OCI-LY1 (cell line): ENCODE data around the gene PRCP.
"Not testable (repeated sequence)": the region's sequence is repeated elsewhere in the genome, so short reads cannot be mapped to it uniquely, and the experiment has no call there.

Experiments used
- H2AFZ ChIP-seq: fragments of 200-600 bp; sonication (generic), shearing (Covaris generic); 2 replicates; pipeline ENCODE4 v1.6.0; 2014; ENCODE audit warnings: antibody characterized with exemption, mild to moderate bottlenecking, low read length
- H3F3A ChIP-seq: fragments of 200-600 bp; sonication (generic), shearing (Covaris generic); 2 replicates; pipeline ENCODE4 v1.6.0; 2014; ENCODE audit warnings: mild to moderate bottlenecking, antibody characterized with exemption, low read length, moderate library complexity; ENCODE audit not compliant: insufficient read depth
- H3K27ac ChIP-seq: fragments of 200-600 bp; sonication (generic); 2 replicates; pipeline ENCODE4 v1.5.1; 2014; ENCODE audit warnings: low read length, mixed run types, mild to moderate bottlenecking, low read depth; ENCODE audit not compliant: poor library complexity, severe bottlenecking
- H3K27me3 ChIP-seq: fragments of 200-600 bp; sonication (generic); 2 replicates; pipeline ENCODE4 v1.6.0; 2014; ENCODE audit warnings: antibody characterized with exemption, mild to moderate bottlenecking, low read length, moderate library complexity; ENCODE audit not compliant: insufficient read depth
- H3K36me3 ChIP-seq: fragments of 200-600 bp; sonication (generic); 2 replicates; pipeline ENCODE4 v1.6.1; 2014; ENCODE audit warnings: mild to moderate bottlenecking, antibody characterized with exemption, low read length, moderate library complexity, mixed read lengths; ENCODE audit not compliant: insufficient read depth
- H3K4me1 ChIP-seq: fragments of 200-600 bp; sonication (generic); 2 replicates; pipeline ENCODE4 v1.5.1; 2014; ENCODE audit warnings: mild to moderate bottlenecking, low read length, moderate library complexity; ENCODE audit not compliant: insufficient read depth, severe bottlenecking
- H3K4me2 ChIP-seq: fragments of 200-600 bp; sonication (generic), shearing (Covaris generic); 2 replicates; pipeline ENCODE4 v1.6.1; 2014; ENCODE audit warnings: low read length
- H3K4me3 ChIP-seq: fragments of 200-600 bp; sonication (generic); 2 replicates; pipeline ENCODE4 v1.5.1; 2014; ENCODE audit warnings: low read length, low read depth, mild to moderate bottlenecking, mixed read lengths; ENCODE audit not compliant: poor library complexity, severe bottlenecking
- H3K79me2 ChIP-seq: fragments of 200-600 bp; shearing (Covaris generic); 2 replicates; pipeline ENCODE4 v1.6.1; 2016; ENCODE audit warnings: mixed run types, low read length, mixed read lengths; ENCODE audit not compliant: insufficient read depth
- H3K9ac ChIP-seq: fragments of 200-600 bp; sonication (generic), shearing (Covaris generic); 2 replicates; pipeline ENCODE4 v1.6.1; 2014; ENCODE audit warnings: mild to moderate bottlenecking, low read length, mixed read lengths
- H3K9me2 ChIP-seq: fragments of 200-600 bp; sonication (generic), shearing (Covaris generic); 2 replicates; pipeline ENCODE4 v1.6.1; 2014; ENCODE audit warnings: low read depth, mild to moderate bottlenecking, low read length, mixed read lengths
- H3K9me3 ChIP-seq: fragments of 200-600 bp; shearing (Covaris generic); 2 replicates; pipeline ENCODE4 v1.6.1; 2014; ENCODE audit warnings: low read length, mixed read lengths
- H4K20me1 ChIP-seq: fragments of 200-600 bp; sonication (generic), shearing (Covaris generic); 2 replicates; pipeline ENCODE4 v1.6.0; 2016; ENCODE audit warnings: mild to moderate bottlenecking, low read length; ENCODE audit not compliant: insufficient read depth
- EZH2 ChIP-seq: fragments of 200-600 bp; sonication (generic), shearing (Covaris generic); IDR thresholded peaks from 2 replicates; pipeline ENCODE4 v1.8.0; 2017; ENCODE audit warnings: borderline replicate concordance, mixed run types, mild to moderate bottlenecking, antibody characterized with exemption, low read length, moderate library complexity, mixed read lengths
- TF ChIP-seq, protein P1 (sequence below): fragments of 200-600 bp; sonication (generic), shearing (Covaris generic); IDR thresholded peaks from 2 replicates; pipeline ENCODE4 v1.5.1; 2017; ENCODE audit warnings: mild to moderate bottlenecking, antibody characterized with exemption, low read length, moderate library complexity, mixed read lengths

The PRCP gene

DNA sequence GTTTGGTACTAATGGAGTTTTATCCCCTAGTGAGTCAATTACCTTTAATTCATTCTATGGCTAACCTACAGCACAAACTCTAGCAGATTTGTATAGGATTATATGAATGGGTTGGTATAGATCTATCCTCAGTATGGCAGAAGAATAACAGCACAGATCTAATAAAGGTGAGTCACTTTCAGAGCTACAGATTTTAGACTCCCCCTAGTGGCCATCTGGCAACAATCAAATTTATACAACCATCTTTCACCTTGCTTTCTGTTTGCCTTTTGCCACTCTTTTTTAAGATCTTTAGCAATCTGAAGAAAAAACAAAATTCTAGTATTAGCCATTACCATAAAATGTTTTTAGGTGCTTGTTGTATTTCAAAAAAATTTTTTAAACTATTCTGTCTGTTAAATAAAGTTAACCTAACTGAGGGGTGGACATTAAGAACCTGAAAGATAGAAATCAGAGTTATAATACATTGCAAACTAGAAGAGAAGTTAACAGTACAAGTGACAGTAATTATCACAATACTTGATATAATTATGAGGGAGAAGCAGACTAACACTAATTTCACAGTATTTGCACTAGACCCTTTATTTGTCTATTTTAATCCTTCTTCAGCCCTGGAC lies 27.1 kb upstream of the PRCP start:
- Histone ChIP-seq H3F3A (no peaks in the 10 kb centered on the region), H3K9me2 (no peaks in the 10 kb centered on the region), H2AFZ (no peak overlapping the region), H3K4me1 (peaks cover 49% of the 10 kb centered on the region), H3K27me3 (no peaks in the 10 kb centered on the region), H4K20me1 (no peaks in the 10 kb centered on the region), H3K9me3 (no peaks in the 10 kb centered on the region), H3K79me2 (no peaks in the 10 kb centered on the region), H3K9ac (no peak overlapping the region; the same call in 1 of the 2 replicates), H3K4me2 (no peak overlapping the region), H3K36me3 (peaks cover 57% of the 10 kb centered on the region), H3K27ac (peak overlapping the region; percentile 43), H3K4me3 (no peak overlapping the region)
- no peak for TF ChIP-seq EZH2
- TF ChIP-seq, protein P1, sequence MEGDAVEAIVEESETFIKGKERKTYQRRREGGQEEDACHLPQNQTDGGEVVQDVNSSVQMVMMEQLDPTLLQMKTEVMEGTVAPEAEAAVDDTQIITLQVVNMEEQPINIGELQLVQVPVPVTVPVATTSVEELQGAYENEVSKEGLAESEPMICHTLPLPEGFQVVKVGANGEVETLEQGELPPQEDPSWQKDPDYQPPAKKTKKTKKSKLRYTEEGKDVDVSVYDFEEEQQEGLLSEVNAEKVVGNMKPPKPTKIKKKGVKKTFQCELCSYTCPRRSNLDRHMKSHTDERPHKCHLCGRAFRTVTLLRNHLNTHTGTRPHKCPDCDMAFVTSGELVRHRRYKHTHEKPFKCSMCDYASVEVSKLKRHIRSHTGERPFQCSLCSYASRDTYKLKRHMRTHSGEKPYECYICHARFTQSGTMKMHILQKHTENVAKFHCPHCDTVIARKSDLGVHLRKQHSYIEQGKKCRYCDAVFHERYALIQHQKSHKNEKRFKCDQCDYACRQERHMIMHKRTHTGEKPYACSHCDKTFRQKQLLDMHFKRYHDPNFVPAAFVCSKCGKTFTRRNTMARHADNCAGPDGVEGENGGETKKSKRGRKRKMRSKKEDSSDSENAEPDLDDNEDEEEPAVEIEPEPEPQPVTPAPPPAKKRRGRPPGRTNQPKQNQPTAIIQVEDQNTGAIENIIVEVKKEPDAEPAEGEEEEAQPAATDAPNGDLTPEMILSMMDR, result peak; percentile 80

DNA sequence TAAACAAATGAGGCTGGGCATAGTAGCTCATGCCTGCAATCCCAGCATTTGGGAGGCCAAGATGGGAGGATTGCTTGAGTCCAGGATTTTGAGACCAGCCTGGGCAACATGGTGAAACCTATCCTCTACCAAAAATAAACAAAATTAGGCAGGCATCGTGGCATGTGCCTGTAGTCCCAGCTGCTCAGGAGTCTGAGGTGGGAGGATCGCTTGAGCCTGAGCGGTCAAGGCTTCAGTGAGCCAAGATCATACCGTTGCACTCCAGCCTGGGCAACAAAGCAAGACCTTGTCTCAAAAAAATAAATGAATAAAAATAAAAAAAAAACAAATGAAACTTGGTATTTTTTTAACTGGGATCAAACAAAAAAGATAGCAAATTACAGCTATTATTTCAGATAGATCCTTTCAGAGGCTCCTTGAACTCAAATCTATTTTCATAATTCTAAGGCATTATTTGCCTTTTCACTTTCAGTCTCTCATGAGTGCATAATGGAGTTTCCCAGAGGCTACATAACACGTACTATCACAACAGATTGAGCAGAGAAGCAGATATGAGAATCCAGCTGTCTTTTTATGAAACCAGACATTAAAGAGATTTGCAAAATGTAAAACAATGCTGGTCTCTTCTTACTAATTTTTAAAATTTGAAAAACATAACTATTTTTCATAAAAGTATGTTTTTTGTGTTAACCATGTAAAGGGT lies 24.4 kb upstream of the PRCP start:
- Histone ChIP-seq H3K4me3 (no peak overlapping the region), H3K36me3 (peaks cover 65% of the 10 kb centered on the region), H3K27ac (peak overlapping the region; percentile 23), H3K9me2 (no peaks in the 10 kb centered on the region), H3K4me2 (no peak overlapping the region), H4K20me1 (no peaks in the 10 kb centered on the region), H3K79me2 (no peaks in the 10 kb centered on the region), H3K4me1 (peaks cover 50% of the 10 kb centered on the region), H2AFZ (no peak overlapping the region), H3K9ac (no peak overlapping the region), H3K9me3 (no peaks in the 10 kb centered on the region), H3K27me3 (no peaks in the 10 kb centered on the region), H3F3A (no peaks in the 10 kb centered on the region)
- TF ChIP-seq, protein P1, result no peak
- TF ChIP-seq EZH2, result no peak

DNA sequence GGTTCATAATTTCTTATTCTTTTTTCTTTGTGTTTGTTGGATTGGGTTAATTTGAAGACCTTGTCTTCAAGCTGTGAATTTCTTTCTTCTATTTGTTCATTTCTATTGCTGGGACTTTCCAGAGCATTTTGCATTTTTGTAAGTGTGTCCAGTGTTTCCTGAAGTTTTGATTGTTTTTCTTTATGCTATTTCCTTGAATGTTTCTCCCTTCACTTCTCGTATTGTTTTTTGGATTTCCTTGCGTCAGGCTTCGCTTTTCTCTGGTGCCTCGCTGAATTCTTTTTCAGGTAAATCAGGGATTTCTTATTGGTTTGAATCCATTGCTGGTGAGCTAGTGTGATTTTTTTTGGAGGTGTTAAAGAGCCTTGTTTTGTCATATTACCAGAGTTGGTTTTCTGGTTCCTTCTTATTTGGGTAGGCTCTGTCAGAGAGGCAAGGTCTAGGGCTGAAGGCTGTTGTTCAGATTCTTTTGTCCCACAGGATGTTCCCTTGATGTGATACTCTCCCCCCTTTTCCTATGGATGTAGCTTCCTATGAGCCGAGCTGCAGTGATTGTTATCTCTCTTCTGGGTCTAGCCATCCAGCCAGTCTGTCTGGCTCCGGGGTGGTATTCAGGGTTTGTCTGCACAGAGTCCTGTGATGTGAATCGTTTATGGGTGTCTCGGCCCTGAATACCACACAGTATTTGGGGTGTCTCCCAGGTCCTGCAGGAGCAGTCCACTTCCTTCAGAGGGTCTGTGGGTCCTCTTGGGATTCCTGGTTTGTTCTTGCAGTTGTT lies 22.4 kb upstream of the PRCP start:
- not testable (repeated sequence) for H3K79me2 ChIP-seq, H4K20me1 ChIP-seq
- H3K4me1 ChIP-seq, result peaks cover 37% of the 10 kb centered on the region

DNA sequence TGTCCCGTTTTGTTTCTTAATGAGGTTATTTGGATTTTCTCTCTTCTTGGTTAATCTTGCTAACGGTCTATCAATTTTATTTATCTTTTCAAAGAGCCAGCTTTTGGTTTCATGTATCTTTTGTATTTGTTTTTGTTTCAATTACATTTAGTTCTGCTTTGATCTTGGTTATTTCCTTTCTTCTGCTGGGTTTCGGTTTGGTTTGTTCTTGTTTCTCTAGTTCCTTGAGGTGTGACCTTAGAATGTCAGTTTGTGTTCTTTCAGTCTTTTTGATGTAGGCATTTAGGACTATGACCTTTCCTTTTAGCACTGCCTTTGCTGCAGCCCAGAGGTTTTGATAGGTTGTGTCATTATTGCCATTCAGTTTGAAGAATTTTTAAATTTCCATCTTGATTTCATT lies 20.0 kb upstream of the PRCP start:
- Histone ChIP-seq H3K4me3 (peak overlapping the region; percentile 9), H3K4me2 (peak overlapping the region; percentile 26; the same call in 1 of the 2 replicates), H3K27ac (peak overlapping the region; percentile 60), H3K4me1 (peaks cover 33% of the 10 kb centered on the region), H3K36me3 (peaks cover 91% of the 10 kb centered on the region)
- H3K9ac ChIP-seq, H3K79me2 ChIP-seq, H2AFZ ChIP-seq, H3K9me2 ChIP-seq, H3F3A ChIP-seq, H3K27me3 ChIP-seq, H3K9me3 ChIP-seq, H4K20me1 ChIP-seq: not testable (repeated sequence)

More for the DNA sequence above, 22.4 kb upstream of the PRCP start:
- not testable (repeated sequence) for H3K9ac ChIP-seq, H3K4me3 ChIP-seq, H3K27me3 ChIP-seq, H2AFZ ChIP-seq, H3K4me2 ChIP-seq, H3K9me3 ChIP-seq, H3F3A ChIP-seq, H3K9me2 ChIP-seq
- Histone ChIP-seq H3K36me3 (peaks cover 75% of the 10 kb centered on the region), H3K27ac (peak overlapping the region; percentile 35)

DNA sequence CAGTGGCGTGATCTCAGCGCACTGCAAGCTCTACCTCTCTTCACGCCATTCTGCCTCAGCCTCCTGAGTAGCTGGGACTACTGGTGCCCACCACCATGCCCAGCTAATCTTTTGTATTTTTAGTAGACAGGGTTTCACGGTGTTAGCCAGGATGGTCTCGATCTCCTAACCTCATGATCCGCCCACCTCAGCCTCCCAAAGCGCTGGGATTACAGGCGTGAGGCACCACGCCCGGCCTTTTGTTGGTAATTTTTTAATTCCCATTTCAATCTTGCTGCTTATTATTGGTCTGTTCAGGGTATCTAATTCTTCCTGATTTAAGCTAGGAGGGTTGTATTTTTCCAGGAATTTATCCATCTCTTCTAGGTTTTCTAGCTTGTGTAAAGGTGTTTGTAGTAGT lies 19.6 kb upstream of the PRCP start:
- peak overlapping the region; percentile 26; the same call in 1 of the 2 replicates for H3K4me2 ChIP-seq
- H2AFZ ChIP-seq, H3K9me3 ChIP-seq, H3K79me2 ChIP-seq, H3K27me3 ChIP-seq, H3K9me2 ChIP-seq, H3F3A ChIP-seq, H4K20me1 ChIP-seq, H3K9ac ChIP-seq: not testable (repeated sequence)
- peak overlapping the region; percentile 60 for H3K27ac ChIP-seq
- H3K4me3 ChIP-seq, result peak overlapping the region; percentile 9
- peaks cover 29% of the 10 kb centered on the region for H3K4me1 ChIP-seq
- peaks cover 91% of the 10 kb centered on the region for H3K36me3 ChIP-seq
